Astrocyte (in vitro differentiated cells and primary cell): ENCODE measurements around the gene NUMB.

Experiments
- CTCF ChIP-seq: IDR thresholded peaks from 2 replicates; pipeline ENCODE4 v1.5.1; 2011; ENCODE audit warnings: low read depth, mild to moderate bottlenecking, inconsistent platforms, low read length, moderate library complexity; ENCODE audit not compliant: insufficient read depth
- EZH2 ChIP-seq: IDR thresholded peaks from 2 replicates; pipeline ENCODE4 v1.6.1; 2012; ENCODE audit warnings: mild to moderate bottlenecking, low read length, inconsistent platforms; ENCODE audit not compliant: insufficient read depth

GRCh38 chr14:73369428-73369827 lies 88.9 kb downstream of the NUMB start:
- TF ChIP-seq CTCF (no peak), EZH2 (no peak)
